Measurements from ENCODE around the gene TESK2.

The TESK2 gene

GRCh38 chr1:45337630-45338325 lies 153.2 kb downstream of the TESK2 start:
- DNase-seq (ENCODE audit: low spot score), result no peak

- DNase-seq (ENCODE audit: low spot score), result no peak
These were observed 155.1 kb downstream of the TESK2 start for GRCh38 chr1:45335855-45336324.

- DNase-seq (ENCODE audit: low spot score), result no peak
These were observed 156.4 kb downstream of the TESK2 start for GRCh38 chr1:45334308-45335245.

- DNase-seq (ENCODE audit: low spot score), result no peak
These were observed 158.6 kb downstream of the TESK2 start for GRCh38 chr1:45332346-45332720.

- no peak for DNase-seq (ENCODE audit: low spot score)
These were observed 159.3 kb downstream of the TESK2 start for GRCh38 chr1:45331436-45332345.

GRCh38 chr1:45329445-45329844 lies 161.5 kb downstream of the TESK2 start:
- no peak for DNase-seq (ENCODE audit: low spot score)

- no peak for DNase-seq (ENCODE audit: low spot score)
These were observed 162.3 kb downstream of the TESK2 start for GRCh38 chr1:45328680-45329079.

GRCh38 chr1:45327644-45328515 lies 163.1 kb downstream of the TESK2 start:
- no peak for DNase-seq (ENCODE audit: low spot score)

- peak; percentile 43 for DNase-seq (ENCODE audit: low spot score)
These were observed 164.0 kb downstream of the TESK2 start, which contains the start of gene HPDL for GRCh38 chr1:45326627-45327623. Gene HPDL, plus strand, starts transcription at chr1:45326895. Its CDS starts 254 bp downstream, at chr1:45327149.

- no peak for DNase-seq (ENCODE audit: low spot score)
These were observed 165.0 kb downstream of the TESK2 start for GRCh38 chr1:45325851-45326506.

GRCh38 chr1:45322486-45323040 lies 168.4 kb downstream of the TESK2 start:
- DNase-seq (ENCODE audit: low spot score), result no peak

- DNase-seq (ENCODE audit: low spot score), result no peak
These were observed 169.5 kb downstream of the TESK2 start for GRCh38 chr1:45321444-45321843.

- no peak for DNase-seq (ENCODE audit: low spot score)
These were observed 171.2 kb downstream of the TESK2 start for GRCh38 chr1:45319761-45320160.

GRCh38 chr1:45317166-45317565 lies 173.8 kb downstream of the TESK2 start:
- no peak for DNase-seq (ENCODE audit: low spot score)

GRCh38 chr1:45314266-45314665 lies 176.7 kb downstream of the TESK2 start:
- DNase-seq (ENCODE audit: low spot score), result no peak

GRCh38 chr1:45306905-45307304 lies 184.1 kb downstream of the TESK2 start:
- DNase-seq (ENCODE audit: low spot score), result no peak

- DNase-seq (ENCODE audit: low spot score), result no peak
These were observed 184.6 kb downstream of the TESK2 start for GRCh38 chr1:45306319-45306718.

GRCh38 chr1:45305231-45305630 lies 185.7 kb downstream of the TESK2 start:
- no peak for DNase-seq (ENCODE audit: low spot score)
